H1 (cell line): ENCODE data around the gene UBAC1. TPM values are rescaled to one million over a fixed set of nuclear protein-coding genes. Genes with fewer than 3 reads are reported as not detected.

ENCODE experiments used
- CTCF ChIA-PET: fragments of 300-600 bp; sonication (Branson Sonifier 250); formaldehyde crosslinking; loops from one replicate; lab custom pipeline; 2021; ENCODE audit not compliant: partially characterized antibody; lab: Charles Lee
- POLR2A ChIA-PET: fragments of 300-600 bp; sonication (Branson Sonifier 250); formaldehyde crosslinking; loops from one replicate; lab custom pipeline; 2021; ENCODE audit warnings: inconsistent platforms; ENCODE audit not compliant: partially characterized antibody; lab: Charles Lee
- DNase-seq, 2 experiments: peaks; one replicate each; pipeline versions ENCODE4 v3.0.0 to v3.0.0-alpha.2; 2010 to 2022; ENCODE audit warnings: low spot score in 2 of 2, low read depth in 1 of 2, mixed read lengths in 1 of 2
- FAIRE-seq: peaks from 2 replicates; lab custom pipeline; 2011; peaks lifted over from hg19 to GRCh38; lab: Jason Lieb, UNC
- H2AFZ ChIP-seq: 2 replicates; pipeline ENCODE4 v1.8.1; 2012; ENCODE audit warnings: low read length, inconsistent platforms
- H2AK5ac ChIP-seq: 2 replicates; pipeline ENCODE4 v1.6.1; 2013; ENCODE audit warnings: low read depth, low read length
- H2BK120ac ChIP-seq: replicated peaks from 2 replicates; pipeline ENCODE3; 2013; ENCODE audit warnings: low read depth, low read length, inconsistent platforms
- H2BK12ac ChIP-seq: 2 replicates; pipeline ENCODE4 v1.6.1; 2013; ENCODE audit warnings: low read depth, low read length
- H2BK15ac ChIP-seq: 2 replicates; pipeline ENCODE4 v1.6.1; 2013; ENCODE audit warnings: low read length
- H2BK20ac ChIP-seq: 2 replicates; pipeline ENCODE4 v1.6.1; 2013; ENCODE audit warnings: low read length
- H2BK5ac ChIP-seq: 2 replicates; pipeline ENCODE4 v1.6.1; 2013; ENCODE audit warnings: low read depth, low read length
- H3K14ac ChIP-seq: 2 replicates; pipeline ENCODE4 v1.6.1; 2013; ENCODE audit warnings: inconsistent platforms; ENCODE audit not compliant: insufficient read length
- H3K18ac ChIP-seq: 2 replicates; pipeline ENCODE4 v1.6.1; 2013; ENCODE audit warnings: low read length; ENCODE audit errors: extremely low read depth
- H3K23ac ChIP-seq: 2 replicates; pipeline ENCODE4 v1.6.1; 2013; ENCODE audit warnings: inconsistent platforms; ENCODE audit not compliant: insufficient read length
- H3K23me2 ChIP-seq: 2 replicates; pipeline ENCODE4 v1.6.1; 2013; ENCODE audit warnings: low read depth, low read length
- H3K27ac ChIP-seq: 2 replicates; pipeline ENCODE4 v1.6.1; 2011; ENCODE audit warnings: low read depth, low read length, inconsistent platforms
- H3K27me3 ChIP-seq, 4 experiments: replicated peaks in 1 of 4; 1 replicate in 1 of 4; 2 replicates in 3 of 4; pipeline versions ENCODE4 v1.6.1 to v1.8.1; 2011 to 2013; ENCODE audit warnings: low read length in 3 of 4, mild to moderate bottlenecking in 3 of 4, inconsistent platforms in 2 of 4, mixed read lengths in 2 of 4, moderate library complexity in 1 of 4; ENCODE audit not compliant: control insufficient read depth in 3 of 4, insufficient read depth in 3 of 4; ENCODE audit errors: extremely low read depth in 1 of 4
- H3K36me3 ChIP-seq, 4 experiments: 2 replicates each; pipeline versions ENCODE4 v1.6.1 to v1.8.1; 2011 to 2013; ENCODE audit warnings: mild to moderate bottlenecking in 4 of 4, low read length in 3 of 4, moderate library complexity in 2 of 4, control low read depth in 1 of 4, inconsistent platforms in 1 of 4; ENCODE audit not compliant: insufficient read depth in 4 of 4, control insufficient read depth in 2 of 4
- H3K4ac ChIP-seq: replicated peaks from 2 replicates; pipeline ENCODE3; 2013; ENCODE audit warnings: low read length, low read depth, mixed read lengths, inconsistent platforms; ENCODE audit not compliant: insufficient read length
- H3K4me1 ChIP-seq, 4 experiments: replicated peaks in 1 of 4; 1 replicate in 1 of 4; 2 replicates in 3 of 4; pipeline versions ENCODE4 v1.6.1 to v1.8.1; 2011 to 2013; ENCODE audit warnings: low read length in 3 of 4, inconsistent platforms in 2 of 4, mixed read lengths in 1 of 4; ENCODE audit not compliant: insufficient read depth in 4 of 4, control insufficient read depth in 3 of 4
- H3K4me2 ChIP-seq, 2 experiments: 2 replicates each; pipeline versions ENCODE4 v1.6.1 to v1.8.1; 2011 to 2013; ENCODE audit warnings: low read depth in 2 of 2, low read length in 2 of 2, control low read depth in 1 of 2, inconsistent platforms in 1 of 2, mild to moderate bottlenecking in 1 of 2; ENCODE audit not compliant: insufficient read depth in 1 of 2
- H3K4me3 ChIP-seq, 4 experiments: fragments of 200-600, 300-600 bp in 1 of 4; sonication (generic), shearing (Covaris generic), sonication (Bioruptor Twin) in 1 of 4; 2 replicates each; pipeline versions ENCODE4 v1.5.1 to v1.8.1; 2011 to 2016; ENCODE audit warnings: low read length in 4 of 4, low read depth in 3 of 4, control low read depth in 2 of 4, inconsistent platforms in 2 of 4, mild to moderate bottlenecking in 2 of 4, mixed read lengths in 1 of 4, moderate library complexity in 1 of 4; ENCODE audit not compliant: insufficient read depth in 2 of 4; ENCODE audit errors: extremely low read depth in 1 of 4
- H3K56ac ChIP-seq: replicated peaks from 2 replicates; pipeline ENCODE3; 2013; ENCODE audit warnings: low read depth, mild to moderate bottlenecking, mixed read lengths, low read length, inconsistent platforms; ENCODE audit not compliant: insufficient read length
- H3K79me1 ChIP-seq: 2 replicates; pipeline ENCODE4 v1.6.1; 2013; ENCODE audit warnings: low read depth, low read length, control low read depth
- H3K79me2 ChIP-seq, 2 experiments: 2 replicates each; pipeline versions ENCODE4 v1.6.1 to v1.8.1; 2012 to 2013; ENCODE audit warnings: low read length in 2 of 2, mild to moderate bottlenecking in 2 of 2, inconsistent platforms in 1 of 2; ENCODE audit not compliant: insufficient read depth in 2 of 2, control insufficient read depth in 1 of 2
- H3K9ac ChIP-seq, 4 experiments: replicated peaks in 1 of 4; 1 replicate in 1 of 4; 2 replicates in 3 of 4; pipeline versions ENCODE4 v1.6.1 to v1.8.1; 2011 to 2013; ENCODE audit warnings: low read depth in 3 of 4, low read length in 3 of 4, control low read depth in 2 of 4, mild to moderate bottlenecking in 2 of 4, moderate library complexity in 2 of 4, inconsistent platforms in 1 of 4; ENCODE audit errors: extremely low read depth in 1 of 4
- H3K9me3 ChIP-seq, 2 experiments: 2 replicates each; pipeline versions ENCODE4 v1.6.1 to v1.8.1; 2012 to 2013; ENCODE audit warnings: mild to moderate bottlenecking in 2 of 2, moderate library complexity in 2 of 2, control low read depth in 1 of 2, inconsistent platforms in 1 of 2, low read depth in 1 of 2, low read length in 1 of 2, mixed read lengths in 1 of 2; ENCODE audit not compliant: insufficient read depth in 2 of 2
- H4K20me1 ChIP-seq, 2 experiments: replicated peaks in 1 of 2; 2 replicates each; pipeline versions ENCODE3 to v1.8.1; 2011 to 2013; ENCODE audit warnings: inconsistent platforms in 2 of 2, low read length in 2 of 2, mild to moderate bottlenecking in 1 of 2; ENCODE audit not compliant: insufficient read depth in 2 of 2, control insufficient read depth in 1 of 2
- H4K5ac ChIP-seq: 2 replicates; pipeline ENCODE4 v1.6.1; 2013; ENCODE audit warnings: low read length, low read depth, mixed read lengths, inconsistent platforms; ENCODE audit not compliant: insufficient read length
- H4K8ac ChIP-seq: 2 replicates; pipeline ENCODE4 v1.8.0; 2013; ENCODE audit warnings: mild to moderate bottlenecking, moderate library complexity, low read length, inconsistent platforms; ENCODE audit not compliant: insufficient read depth; ENCODE audit errors: extremely low read depth
- H4K91ac ChIP-seq: replicated peaks from 2 replicates; pipeline ENCODE3; 2013; ENCODE audit warnings: low read length, mixed read lengths, inconsistent platforms; ENCODE audit not compliant: insufficient read length
- ATF2 ChIP-seq: IDR thresholded peaks from 2 replicates; pipeline ENCODE4 v1.6.1; 2012; ENCODE audit warnings: low read length, inconsistent platforms
- CEBPB ChIP-seq: IDR thresholded peaks from 2 replicates; pipeline ENCODE4 v1.6.1; 2012; ENCODE audit warnings: low read depth, low read length
- GABPA ChIP-seq: IDR thresholded peaks from 2 replicates; pipeline ENCODE4 v1.6.1; 2011; ENCODE audit warnings: mild to moderate bottlenecking, low read length, moderate library complexity, borderline replicate concordance; ENCODE audit not compliant: insufficient read depth
- HDAC6 ChIP-seq: IDR thresholded peaks from one replicate; pipeline ENCODE4 v1.7.1; 2012; ENCODE audit warnings: low read depth, mild to moderate bottlenecking, inconsistent platforms, low read length, moderate library complexity
- KDM1A ChIP-seq: fragments of 200-600, 300-600 bp; sonication (generic); IDR thresholded peaks from 2 replicates; pipeline ENCODE4 v1.7.1; 2016; ENCODE audit warnings: mild to moderate bottlenecking, low read length, borderline replicate concordance
- SIRT6 ChIP-seq: IDR thresholded peaks from one replicate; pipeline ENCODE4 v1.7.1; 2012; ENCODE audit warnings: low read length, inconsistent platforms
- SIX5 ChIP-seq: IDR thresholded peaks from 2 replicates; pipeline ENCODE4 v1.6.1; 2011; ENCODE audit warnings: mild to moderate bottlenecking, low read depth, low read length
- TBP ChIP-seq: IDR thresholded peaks from 2 replicates; pipeline ENCODE4 v1.6.1; 2011; ENCODE audit warnings: low read depth, low read length, improper control_type of control experiment
- YY1 ChIP-seq: IDR thresholded peaks from 2 replicates; pipeline ENCODE4 v1.6.1; 2011; ENCODE audit warnings: low read depth, mild to moderate bottlenecking, low read length
- WGBS, 2 experiments: shearing (Covaris generic) in 1 of 2; methylation state at CpG; one replicate each; pipeline versions ENCODE4 v1.1.6 to v1.1.7; 2013 to 2015; ENCODE audit warnings: low lambda C conversion rate in 2 of 2, mixed read lengths in 2 of 2, inconsistent platforms in 1 of 2, low coverage in 1 of 2, missing lambda C conversion rate in 1 of 2; ENCODE audit not compliant: insufficient replicate concordance in 2 of 2, insufficient coverage in 1 of 2, insufficient read length in 1 of 2; ENCODE audit errors: extremely low coverage in 1 of 2, missing lambda C conversion rate in 1 of 2; 5-methylcytosine and 5-hydroxymethylcytosine counted together
- polyA plus RNA-seq, 7 experiments: library from polyadenylated mRNA; depleted of rRNA in 3 of 7; stranded (reverse) in 5 of 7; unstranded in 2 of 7; fragments of >200 nt in 5 of 7; fragments of 200-250 nt in 2 of 7; gene quantifications; 1 replicate in 5 of 7; 2 replicates in 1 of 7; 4 replicates in 1 of 7; pipeline versions ENCODE4 v1.2.1 to v1.2.3, GENCODE V29; 2011 to 2013; ENCODE audit warnings: missing spikeins in 2 of 7, mixed read lengths in 2 of 7
- total RNA-seq: library from RNA; stranded (reverse); fragmentation: NEBNext Ultra II Directional; extraction: Animal tissue kit (Norgen Biotek cat#: 25700); gene quantifications from 2 replicates; pipeline ENCODE4 v1.2.1, GENCODE V29; 2021
- TF ChIP-seq, protein P1 (sequence below): IDR thresholded peaks from 2 replicates; pipeline ENCODE4 v1.6.1; 2012; ENCODE audit warnings: inconsistent platforms

Gene UBAC1
- total and polyA plus RNA-seq, 2 of the 8 experiments (the other 6 are each of a cell fraction or from before 2014, with no cell fraction given): 59.3 to 85.2 TPM

DNA sequence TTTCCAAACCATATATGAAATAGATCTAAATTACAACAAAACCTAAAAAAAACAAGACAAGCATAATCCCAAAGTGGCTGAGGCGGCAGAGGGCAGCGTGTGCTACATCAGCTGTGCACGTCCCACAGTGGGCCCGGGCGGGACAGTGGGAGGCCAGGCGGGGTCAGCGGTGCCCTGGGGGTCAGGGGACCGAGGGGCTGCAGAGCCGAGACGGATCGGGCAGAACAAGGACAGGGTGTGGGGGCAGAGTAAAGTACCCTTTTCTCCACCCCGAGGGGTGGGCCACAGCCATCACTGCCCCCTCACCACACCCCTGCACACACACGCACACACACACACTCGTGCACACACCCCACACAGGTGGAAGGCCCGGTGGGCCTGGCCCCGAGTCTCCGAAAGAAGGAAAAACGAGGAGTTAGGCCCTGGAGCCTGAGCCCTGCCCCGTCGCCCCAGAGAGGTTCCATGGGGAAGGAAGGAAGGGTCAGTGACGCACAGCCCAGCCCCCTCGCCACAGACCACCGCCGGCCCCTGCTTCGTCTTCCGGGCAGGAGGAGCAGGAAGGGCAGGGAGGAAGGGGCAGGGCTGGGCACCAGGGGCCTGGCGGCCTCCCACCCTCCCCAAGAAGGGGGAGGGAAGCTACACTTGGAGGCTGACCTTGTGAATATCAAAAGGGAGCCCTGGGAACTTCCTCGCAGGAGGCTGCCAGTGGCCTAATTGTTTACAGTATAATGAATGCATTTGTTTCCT, 49.6 kb upstream of the UBAC1 start:
- Histone ChIP-seq H3K79me2 (no peaks in the 10 kb centered on the region), H4K91ac (peak overlapping the region; percentile 94), H2BK15ac (no peak overlapping the region), H2BK20ac (no peak overlapping the region), H3K4ac (peak overlapping the region; percentile 53), H3K56ac (peak overlapping the region; percentile 62), H3K4me2 (peak overlapping the region; percentile 29 to 41; a peak in 3 of 4 replicates), H3K23ac (no peak overlapping the region), H3K36me3 (no peaks in the 10 kb centered on the region; a peak in 1 of 8 replicates), H3K14ac (no peak overlapping the region), H3K9me3 (no peaks in the 10 kb centered on the region), H2AK5ac (peak overlapping the region; percentile 97; the same call in 1 of the 2 replicates), H3K18ac (peak overlapping the region; percentile 60), H2BK5ac (peak overlapping the region; percentile 81; the same call in 1 of the 2 replicates), H4K8ac (peak overlapping the region; percentile 76), H2BK12ac (0 out of 2 replicates have a peak overlapping the region, but pooled peaks have one; percentile 27), H3K27me3 (no peaks in the 10 kb centered on the region), H3K23me2 (no peaks in the 10 kb centered on the region), H3K27ac (no peak overlapping the region), H3K9ac (no peak overlapping the region), H2BK120ac (peak overlapping the region; percentile 87), H4K5ac (peak overlapping the region; percentile 53), H2AFZ (no peak overlapping the region), H3K4me3 (peak overlapping the region in 1 of 4 experiments; percentile 21; a peak in 1 of 8 replicates), H3K79me1 (peaks cover 3% of the 10 kb centered on the region; the same call in 1 of the 2 replicates), H4K20me1 (peaks cover 0 to 5% of the 10 kb centered on the region in 2 experiments), H3K4me1 (peaks cover 0 to 48% (median 31%) of the 10 kb centered on the region in 4 experiments; a peak in 6 of 7 replicates)
- CTCF ChIA-PET: interaction anchor here (0.8 to 1.6 kb wide), 6 partner anchors 10 to 122 kb away, joined by 3 to 6 read pairs (median 4); no protein-coding TSS in a partner anchor
- WGBS, 2 experiments: 83% methylated on average over 19 of the region's 28 CpGs; no CpG with 5 or more reads in 1 of the 2 experiments
- TF ChIP-seq SIRT6 (no peak), KDM1A (no peak), CEBPB (no peak), ATF2 (no peak), HDAC6 (no peak), YY1 (no peak), GABPA (0 out of 2 replicates have a peak, but pooled peaks have one; percentile 20), SIX5 (no peak), TBP (0 out of 2 replicates have a peak, but pooled peaks have one; percentile 27)
- TF ChIP-seq, protein P1, sequence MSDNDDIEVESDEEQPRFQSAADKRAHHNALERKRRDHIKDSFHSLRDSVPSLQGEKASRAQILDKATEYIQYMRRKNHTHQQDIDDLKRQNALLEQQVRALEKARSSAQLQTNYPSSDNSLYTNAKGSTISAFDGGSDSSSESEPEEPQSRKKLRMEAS: no peak
- POLR2A ChIA-PET: interaction anchor here (0.7 to 1.8 kb wide), 3 partner anchors 12 to 43 kb away, joined by 4 to 6 read pairs (median 4); no protein-coding TSS in a partner anchor
- FAIRE-seq (no peak), DNase-seq (no peak)
